Measurements from ENCODE around the gene SNAPC3.
"Not testable (repeated sequence)": the region's sequence is repeated elsewhere in the genome, so short reads cannot be mapped to it uniquely, and the experiment has no call there.

- not testable (repeated sequence) for TF ChIP-seq L3MBTL2 (conservative IDR thresholded peaks at IDR 0.05); BHLHE40 (IDR thresholded peaks at IDR 0.05; ENCODE audit: borderline replicate concordance); HDGF (IDR thresholded peaks at IDR 0.05; ENCODE audit: borderline replicate concordance); TARDBP (IDR thresholded peaks at IDR 0.05); ELF4 (IDR thresholded peaks at IDR 0.05); SUZ12 (IDR thresholded peaks at IDR 0.05); ZNF384 (IDR thresholded peaks at IDR 0.05); FOXA1 (IDR thresholded peaks at IDR 0.05); FOXM1 (IDR thresholded peaks at IDR 0.05; ENCODE audit: borderline replicate concordance); FOXK2 (IDR thresholded peaks at IDR 0.05); CTBP1 (IDR thresholded peaks at IDR 0.05; ENCODE audit: borderline replicate concordance); NFRKB (IDR thresholded peaks at IDR 0.05); ARNT (IDR thresholded peaks at IDR 0.05)
These were observed 19.6 kb downstream of the SNAPC3 start for GRCh38 chr9:15442264-15442663.
